HG02981 (cell line): ENCODE results near the gene UTP3.
A peak's percentile ranks its signal among the peaks of the same experiment; 100 is the strongest.
"Not testable (repeated sequence)": the region's sequence is repeated elsewhere in the genome, so short reads cannot be mapped to it uniquely, and the experiment has no call there.

Experiments
- ATAC-seq: cut with Tn5 transposase; IDR thresholded peaks from one replicate; pipeline ENCODE4 v1.9.1; 2021; ENCODE audit warnings: mild to moderate bottlenecking, moderate library complexity; ENCODE audit not compliant: unreplicated experiment

UTP3 gene

GRCh38 chr4:70687821-70688794 is at the start of gene UTP3:
Gene UTP3 (plus strand): TSS chr4:70688532. CDS start chr4:70688678, 146 bp downstream.
- ATAC-seq: peak; percentile 93

- ATAC-seq: no peak
Measured at GRCh38 chr4:70640192-70640591, 48.1 kb upstream of the UTP3 start.

- not testable (repeated sequence) for ATAC-seq
Measured at GRCh38 chr4:70650741-70651140, 37.6 kb upstream of the UTP3 start.

- no peak for ATAC-seq
Measured at GRCh38 chr4:70651864-70652506, 36.3 kb upstream of the UTP3 start.

- peak; percentile 54 for ATAC-seq
Measured at GRCh38 chr4:70654605-70655011, 33.7 kb upstream of the UTP3 start.

GRCh38 chr4:70657326-70657725 is 31.0 kb upstream of the UTP3 start:
- ATAC-seq: no peak

- no peak for ATAC-seq
Measured at GRCh38 chr4:70658418-70658817, 29.9 kb upstream of the UTP3 start.

GRCh38 chr4:70660106-70660505 is 28.2 kb upstream of the UTP3 start:
- no peak for ATAC-seq

GRCh38 chr4:70661309-70661922 is 26.9 kb upstream of the UTP3 start:
- peak; percentile 82 for ATAC-seq

GRCh38 chr4:70666369-70666768 is 22.0 kb upstream of the UTP3 start, which contains the start of gene JCHAIN:
Gene JCHAIN (minus strand): TSS chr4:70666508. CDS start chr4:70666490, 18 bp downstream.
- ATAC-seq: no peak

GRCh38 chr4:70667740-70668535 is 20.4 kb upstream of the UTP3 start:
- ATAC-seq: peak; percentile 54

GRCh38 chr4:70670332-70671014 is 17.9 kb upstream of the UTP3 start:
- no peak for ATAC-seq

GRCh38 chr4:70671091-70671490 is 17.2 kb upstream of the UTP3 start:
- ATAC-seq: no peak

GRCh38 chr4:70674191-70674590 is 14.1 kb upstream of the UTP3 start:
- ATAC-seq: no peak

- ATAC-seq: no peak
Measured at GRCh38 chr4:70674731-70675130, 13.6 kb upstream of the UTP3 start.

GRCh38 chr4:70676554-70677090 is 11.7 kb upstream of the UTP3 start:
- no peak for ATAC-seq

GRCh38 chr4:70678383-70678999 is 9.8 kb upstream of the UTP3 start:
- peak; percentile 63 for ATAC-seq

- no peak for ATAC-seq
Measured at GRCh38 chr4:70680934-70681333, 7.4 kb upstream of the UTP3 start.

- ATAC-seq: peak; percentile 42
Measured at GRCh38 chr4:70681704-70682103, 6.6 kb upstream of the UTP3 start.
